Vagina (tissue), 2 donors: ENCODE results near the gene CENPO.

Experiments
- CTCF ChIP-seq, 3 experiments: fragments of 450-650 bp in 2 of 3; fragments of 200-600 bp in 1 of 3; sonication (generic) in 1 of 3; IDR thresholded peaks; one replicate each; pipeline ENCODE4 v1.5.1; 2017 to 2019; ENCODE audit warnings: antibody characterized with exemption in 3 of 3, mild to moderate bottlenecking in 2 of 3, moderate library complexity in 2 of 3
- POLR2A ChIP-seq, 2 donors: fragments of 450-650 bp; IDR thresholded peaks; one replicate each; pipeline ENCODE4 v1.6.1; 2017; ENCODE audit warnings: antibody characterized with exemption in 2 of 2, mild to moderate bottlenecking in 2 of 2, moderate library complexity in 2 of 2

GRCh38 chr2:24837996-24838513 is 44.8 kb downstream of the CENPO start:
- no peak for TF ChIP-seq CTCF (IDR thresholded peaks at IDR 0.05)
- TF ChIP-seq POLR2A (IDR thresholded peaks at IDR 0.05): no peak
